OCI-LY7 (cell line): ENCODE measurements around the gene FBXO2. TPM values are rescaled to one million over a fixed set of nuclear protein-coding genes. Genes with fewer than 3 reads are reported as not detected.

ENCODE experiments used
- BruUV-seq: library from RNA; stranded (reverse); fragments of 400-500 nt; replicated peaks from 2 replicates; lab custom pipeline; 2021; lab: Mats Ljungman, UMichigan
- CTCF ChIA-PET: fragments of 300-600 bp; sonication (Branson Sonifier 250); formaldehyde crosslinking; loops from one replicate; lab custom pipeline; 2022; ENCODE audit warnings: antibody characterized with exemption; ENCODE audit not compliant: unreplicated experiment; lab: Charles Lee
- POLR2A ChIA-PET: fragments of 300-600 bp; sonication (Branson Sonifier 250); formaldehyde crosslinking; loops from one replicate; lab custom pipeline; 2022; ENCODE audit warnings: antibody characterized with exemption; lab: Charles Lee
- DNase-seq: peaks from one replicate; pipeline ENCODE4 v3.0.0-alpha.2; 2015; ENCODE audit warnings: low spot score
- H2AFZ ChIP-seq: fragments of 200-600 bp; sonication (generic), shearing (Covaris generic); 2 replicates; pipeline ENCODE4 v1.6.1; 2014; ENCODE audit warnings: mild to moderate bottlenecking, antibody characterized with exemption, low read length, moderate library complexity
- H3K27ac ChIP-seq: fragments of 200-600 bp; sonication (generic); 2 replicates; pipeline ENCODE4 v1.5.1; 2014; ENCODE audit warnings: mixed run types, low read depth, mild to moderate bottlenecking, moderate library complexity, low read length, inconsistent platforms; ENCODE audit not compliant: poor library complexity, severe bottlenecking
- H3K36me3 ChIP-seq: fragments of 200-600 bp; sonication (generic); 2 replicates; pipeline ENCODE4 v1.6.1; 2014; ENCODE audit warnings: mild to moderate bottlenecking, antibody characterized with exemption, low read length, moderate library complexity, mixed read lengths; ENCODE audit not compliant: insufficient read depth
- H3K4me1 ChIP-seq: fragments of 200-600 bp; sonication (generic); 2 replicates; pipeline ENCODE4 v1.5.1; 2014; ENCODE audit warnings: mild to moderate bottlenecking, low read length; ENCODE audit not compliant: insufficient read depth, poor library complexity, severe bottlenecking
- H3K4me2 ChIP-seq: fragments of 200-600 bp; sonication (generic); 2 replicates; pipeline ENCODE4 v1.6.1; 2014; ENCODE audit warnings: mild to moderate bottlenecking, low read length
- H3K4me3 ChIP-seq: fragments of 200-600 bp; sonication (generic); 2 replicates; pipeline ENCODE4 v1.5.1; 2014; ENCODE audit warnings: mild to moderate bottlenecking, low read depth, low read length; ENCODE audit not compliant: poor library complexity, severe bottlenecking
- H3K79me2 ChIP-seq: fragments of 200-600 bp; sonication (generic); 2 replicates; pipeline ENCODE4 v1.6.1; 2016; ENCODE audit warnings: low read depth, mild to moderate bottlenecking, low read length, moderate library complexity, mixed read lengths; ENCODE audit not compliant: insufficient read depth
- H3K9me2 ChIP-seq: fragments of 200-600 bp; sonication (generic); 2 replicates; pipeline ENCODE4 v1.6.1; 2016; ENCODE audit warnings: mild to moderate bottlenecking, low read length, mixed read lengths; ENCODE audit not compliant: insufficient read depth
- H3K9me3 ChIP-seq: fragments of 200-600 bp; sonication (generic); 2 replicates; pipeline ENCODE4 v1.6.1; 2014; ENCODE audit warnings: mild to moderate bottlenecking, mixed run types, low read length, mixed read lengths
- H4K20me1 ChIP-seq: fragments of 200-600 bp; sonication (generic); 2 replicates; pipeline ENCODE4 v1.6.1; 2014; ENCODE audit warnings: mild to moderate bottlenecking, antibody characterized with exemption, low read length, moderate library complexity, mixed read lengths; ENCODE audit not compliant: insufficient read depth
- EZH2phosphoT487 ChIP-seq: fragments of 200-600 bp; sonication (generic); IDR thresholded peaks from 2 replicates; pipeline ENCODE4 v1.6.1; 2018; ENCODE audit warnings: low read depth, borderline replicate concordance, mild to moderate bottlenecking, mixed run types, antibody characterized with exemption, low read length, moderate library complexity, mixed read lengths
- intact Hi-C: fragments of 100-400 bp; cut with micrococcal nuclease; formaldehyde crosslinking; loops from one replicate; pipeline ENCODE4 v1.10.0; 2022; ENCODE audit not compliant: unreplicated experiment
- total RNA-seq, 2 experiments: library from RNA; depleted of rRNA in 1 of 2; stranded (reverse); fragments of >200 nt in 1 of 2; shearing (Covaris generic) in 1 of 2; gene quantifications; 2 replicates each; pipeline ENCODE4 v1.2.3, GENCODE V29; 2014 to 2022
- TF ChIP-seq, protein P1 (sequence below): fragments of 200-600 bp; sonication (generic); conservative IDR thresholded peaks from 2 replicates; pipeline ENCODE4 v1.5.1; 2014; ENCODE audit warnings: mild to moderate bottlenecking, antibody characterized with exemption, low read length, moderate library complexity, mixed read lengths

FBXO2 gene
- total RNA-seq, 2 experiments from 2014 or later: 2.7 to 6.1 TPM

DNA sequence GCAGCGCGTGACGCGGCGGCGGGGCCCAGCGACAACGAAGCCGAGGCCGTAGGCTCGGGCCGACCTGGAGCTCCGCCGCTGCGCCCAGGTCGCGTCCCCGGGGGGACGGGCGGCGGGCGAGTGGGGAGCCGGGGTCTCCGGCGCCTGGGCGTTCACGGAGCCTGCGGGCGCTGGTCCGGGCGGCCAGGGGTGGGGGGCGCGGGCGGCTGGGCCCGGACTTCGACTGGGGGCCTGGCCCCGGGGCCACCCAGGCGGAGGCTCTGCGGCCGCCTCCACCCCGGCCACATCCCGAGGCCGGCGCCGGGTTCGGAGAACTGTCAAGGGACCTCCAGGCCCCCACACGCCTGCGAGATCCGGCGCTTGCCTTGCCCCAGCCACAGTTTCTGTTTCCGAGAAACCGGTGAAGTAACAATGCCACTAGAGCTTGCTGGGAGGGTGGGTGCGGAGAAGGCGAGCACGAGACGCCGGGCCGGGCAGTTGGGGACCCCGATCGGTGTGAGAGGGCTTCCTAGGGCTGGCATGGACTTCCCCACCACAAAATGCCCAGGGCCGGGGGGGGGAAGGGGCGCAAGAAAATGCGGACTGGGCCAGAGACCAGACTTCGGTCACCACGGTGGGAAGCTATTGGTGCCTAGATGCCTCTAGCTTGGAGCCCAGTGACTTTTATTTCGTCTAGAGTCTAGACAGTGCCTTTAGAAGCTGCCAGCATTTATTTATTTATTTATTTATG, 10.3 kb upstream of the FBXO2 start:
- Histone ChIP-seq H3K4me3 (peak overlapping the region; percentile 52), H2AFZ (peak overlapping the region; percentile 2; the same call in 1 of the 2 replicates), H3K36me3 (no peaks in the 10 kb centered on the region), H3K79me2 (no peaks in the 10 kb centered on the region), H3K9me2 (no peaks in the 10 kb centered on the region), H3K4me2 (peak overlapping the region; percentile 67), H3K9me3 (no peaks in the 10 kb centered on the region), H3K4me1 (no peaks in the 10 kb centered on the region), H4K20me1 (no peaks in the 10 kb centered on the region), H3K27ac (no peak overlapping the region)
- ChIA-PET POLR2A (interaction anchor here (0.9 kb wide), 1 partner anchor 11 kb away, joined by 3 read pairs; no protein-coding TSS in a partner anchor), CTCF (interaction anchor here (0.5 to 1.1 kb wide), 3 partner anchors 55 to 1794 kb away, joined by 3 to 4 read pairs (median 3); no protein-coding TSS in a partner anchor)
- TF ChIP-seq EZH2phosphoT487: no peak
- TF ChIP-seq, protein P1, sequence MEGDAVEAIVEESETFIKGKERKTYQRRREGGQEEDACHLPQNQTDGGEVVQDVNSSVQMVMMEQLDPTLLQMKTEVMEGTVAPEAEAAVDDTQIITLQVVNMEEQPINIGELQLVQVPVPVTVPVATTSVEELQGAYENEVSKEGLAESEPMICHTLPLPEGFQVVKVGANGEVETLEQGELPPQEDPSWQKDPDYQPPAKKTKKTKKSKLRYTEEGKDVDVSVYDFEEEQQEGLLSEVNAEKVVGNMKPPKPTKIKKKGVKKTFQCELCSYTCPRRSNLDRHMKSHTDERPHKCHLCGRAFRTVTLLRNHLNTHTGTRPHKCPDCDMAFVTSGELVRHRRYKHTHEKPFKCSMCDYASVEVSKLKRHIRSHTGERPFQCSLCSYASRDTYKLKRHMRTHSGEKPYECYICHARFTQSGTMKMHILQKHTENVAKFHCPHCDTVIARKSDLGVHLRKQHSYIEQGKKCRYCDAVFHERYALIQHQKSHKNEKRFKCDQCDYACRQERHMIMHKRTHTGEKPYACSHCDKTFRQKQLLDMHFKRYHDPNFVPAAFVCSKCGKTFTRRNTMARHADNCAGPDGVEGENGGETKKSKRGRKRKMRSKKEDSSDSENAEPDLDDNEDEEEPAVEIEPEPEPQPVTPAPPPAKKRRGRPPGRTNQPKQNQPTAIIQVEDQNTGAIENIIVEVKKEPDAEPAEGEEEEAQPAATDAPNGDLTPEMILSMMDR: no peak
- no peak for DNase-seq
- no TSS peak for BruUV-seq
- intact Hi-C loops: loop anchor here (1.0 to 2.0 kb wide), 2 partner anchors 30 to 55 kb away; no protein-coding TSS in a partner anchor

GRCh38 chr1:11661103-11661502, 6.9 kb upstream of the FBXO2 start:
- Histone ChIP-seq H3K4me2 (no peak overlapping the region), H3K79me2 (no peaks in the 10 kb centered on the region), H3K27ac (no peak overlapping the region), H3K9me3 (no peaks in the 10 kb centered on the region), H3K36me3 (peaks cover 7% of the 10 kb centered on the region; the same call in 1 of the 2 replicates), H3K4me3 (no peak overlapping the region), H3K4me1 (no peaks in the 10 kb centered on the region), H4K20me1 (no peaks in the 10 kb centered on the region), H2AFZ (no peak overlapping the region), H3K9me2 (no peaks in the 10 kb centered on the region)
- ChIA-PET POLR2A (interaction anchor here (0.7 kb wide), 1 partner anchor 16 kb away, joined by 3 read pairs; no protein-coding TSS in a partner anchor), CTCF (no interaction called here)
- intact Hi-C loops: no loop called here
- BruUV-seq: no TSS peak
- no peak for DNase-seq
- TF ChIP-seq, protein P1: no peak
- TF ChIP-seq EZH2phosphoT487: no peak
